SHP77 treated with DMSO at 0.1 percent for 48 hours (cell line): ENCODE results near the gene PCDHGA4.
"Not testable (repeated sequence)": the region's sequence is repeated elsewhere in the genome, so short reads cannot be mapped to it uniquely, and the experiment has no call there.

Experiments
- DNase-seq: peaks from one replicate; lab custom pipeline; 2025; lab: John Stamatoyannopoulos, UW

Gene PCDHGA4

GRCh38 chr5:141354900-141355469 is at the start of gene PCDHGA4:
Gene PCDHGA4 (plus strand): TSS chr5:141355021. CDS start chr5:141355108, 87 bp downstream.
- no peak for DNase-seq

GRCh38 chr5:141306630-141307029 is 48.2 kb upstream of the PCDHGA4 start:
- no peak for DNase-seq

- DNase-seq: no peak
Observed at GRCh38 chr5:141313711-141314110, 41.1 kb upstream of the PCDHGA4 start.

- not testable (repeated sequence) for DNase-seq
Observed at GRCh38 chr5:141316963-141317362, 37.9 kb upstream of the PCDHGA4 start.

GRCh38 chr5:141319202-141319601 is 35.6 kb upstream of the PCDHGA4 start:
- DNase-seq: no peak

- no peak for DNase-seq
Observed at GRCh38 chr5:141319699-141320098, 35.1 kb upstream of the PCDHGA4 start.

- peak; percentile 75 for DNase-seq
Observed at GRCh38 chr5:141320225-141321169, 34.3 kb upstream of the PCDHGA4 start, which contains the start of gene TAF7. Gene TAF7 (minus strand): TSS chr5:141320784. CDS start chr5:141320044, 740 bp downstream.

- DNase-seq: no peak
Observed at GRCh38 chr5:141322261-141322660, 32.6 kb upstream of the PCDHGA4 start.

GRCh38 chr5:141326088-141326854 is 28.6 kb upstream of the PCDHGA4 start:
- DNase-seq: peak; percentile 58

- DNase-seq: no peak
Observed at GRCh38 chr5:141328231-141328630, 26.6 kb upstream of the PCDHGA4 start.

- DNase-seq: no peak
Observed at GRCh38 chr5:141330299-141331080, 24.3 kb upstream of the PCDHGA4 start, which contains the start of gene PCDHGA1. Gene PCDHGA1 (plus strand): TSS chr5:141330514.

GRCh38 chr5:141332571-141332970 is 22.2 kb upstream of the PCDHGA4 start:
- not testable (repeated sequence) for DNase-seq

- no peak for DNase-seq
Observed at GRCh38 chr5:141338538-141339306, 16.1 kb upstream of the PCDHGA4 start, which contains the start of gene PCDHGA2. Gene PCDHGA2 (plus strand): TSS chr5:141338760.

- DNase-seq: not testable (repeated sequence)
Observed at GRCh38 chr5:141340781-141341354, 14.0 kb upstream of the PCDHGA4 start.

GRCh38 chr5:141342773-141343172 is 12.0 kb upstream of the PCDHGA4 start:
- no peak for DNase-seq

GRCh38 chr5:141343242-141343952 is 11.4 kb upstream of the PCDHGA4 start, which contains the start of gene PCDHGA3:
Gene PCDHGA3 (plus strand): TSS chr5:141343829. CDS start chr5:141344034, 205 bp downstream.
- DNase-seq: no peak

- no peak for DNase-seq
Observed at GRCh38 chr5:141343953-141344463, 10.8 kb upstream of the PCDHGA4 start.

GRCh38 chr5:141345327-141345726 is 9.5 kb upstream of the PCDHGA4 start:
- DNase-seq: no peak

GRCh38 chr5:141346017-141346416 is 8.8 kb upstream of the PCDHGA4 start:
- not testable (repeated sequence) for DNase-seq
